Cardiac fibroblast (primary cell): ENCODE data around the gene CTDSPL.

Experiments used
- DNase-seq, 2 donors: peaks; one replicate each; pipeline versions ENCODE4 v3.0.0 to v3.0.0-alpha.2; 2010; ENCODE audit warnings: low read depth in 2 of 2
- H3K4me3 ChIP-seq, 2 donors: replicated peaks in 1 of 2; 1 replicate in 1 of 2; 2 replicates in 1 of 2; pipeline ENCODE4 v1.5.1; 2011; ENCODE audit warnings: low read depth in 2 of 2, low read length in 2 of 2, mild to moderate bottlenecking in 2 of 2, moderate library complexity in 1 of 2
- CTCF ChIP-seq: IDR thresholded peaks from one replicate; pipeline ENCODE4 v1.5.1; 2011; ENCODE audit warnings: low read depth, mild to moderate bottlenecking, low read length, inconsistent platforms

Gene CTDSPL

GRCh38 chr3:37852097-37852496 is 9.6 kb upstream of the CTDSPL start:
- DNase-seq = peak in 1 of 2 donors; percentile 81
- no peak for TF ChIP-seq CTCF
- H3K4me3 ChIP-seq = no peak overlapping the region

- no peak overlapping the region for H3K4me3 ChIP-seq
- no peak for TF ChIP-seq CTCF
- no peak for DNase-seq
These were observed 8.9 kb upstream of the CTDSPL start for GRCh38 chr3:37852771-37853170.

- DNase-seq = no peak
- no peak for TF ChIP-seq CTCF
- H3K4me3 ChIP-seq = no peak overlapping the region
These were observed 7.8 kb upstream of the CTDSPL start for GRCh38 chr3:37853691-37854413.

- TF ChIP-seq CTCF = peak; percentile 79
- H3K4me3 ChIP-seq = no peak overlapping the region
- DNase-seq = peak; percentile 80 to 82
These were observed 6.2 kb upstream of the CTDSPL start for GRCh38 chr3:37855363-37855970.

GRCh38 chr3:37856381-37856780 is 5.3 kb upstream of the CTDSPL start:
- DNase-seq = no peak
- H3K4me3 ChIP-seq = no peak overlapping the region
- TF ChIP-seq CTCF = no peak

GRCh38 chr3:37858742-37859141 is 2.9 kb upstream of the CTDSPL start:
- no peak overlapping the region for H3K4me3 ChIP-seq
- no peak for DNase-seq
- no peak for TF ChIP-seq CTCF
